Activated T-cell treated with anti-CD3 and anti-CD28 coated beads, Interleukin-2, amount 50 U/mL, for 4 hours (primary cell): ENCODE data around the gene TBC1D4. TPM values are rescaled to one million over a fixed set of nuclear protein-coding genes. Genes with fewer than 3 reads are reported as not detected.
"Not testable (repeated sequence)": the region's sequence is repeated elsewhere in the genome, so short reads cannot be mapped to it uniquely, and the experiment has no call there.

Experiments
- ATAC-seq, 2 donors: fragments of 200-7000 bp; cut with Tn5 transposase; one replicate each; pipeline ENCODE4 v1.10.0; 2021
- DNase-seq: peaks from one replicate; pipeline ENCODE4 v3.0.0-alpha.2; 2020
- H3K27me3 Mint-ChIP-seq: one replicate; pipeline ENCODE4 v1.8.0; 2021; ENCODE audit warnings: low read depth, mixed read lengths
- H3K36me3 Mint-ChIP-seq: one replicate; pipeline ENCODE4 v1.8.0; 2022; ENCODE audit warnings: mixed read lengths; ENCODE audit not compliant: insufficient read depth
- H3K4me1 Mint-ChIP-seq: one replicate; pipeline ENCODE4 v1.8.0; 2021; ENCODE audit warnings: low read depth, mixed read lengths
- H3K4me3 Mint-ChIP-seq: one replicate; pipeline ENCODE4 v1.8.0; 2021; ENCODE audit warnings: mild to moderate bottlenecking, moderate library complexity, mixed read lengths
- H3K9me3 Mint-ChIP-seq: one replicate; pipeline ENCODE4 v1.8.0; 2021; ENCODE audit warnings: mixed read lengths
- total RNA-seq, 3 donors: library from RNA; stranded (reverse); gene quantifications; one replicate each; pipeline ENCODE4 v1.2.1, GENCODE V29; 2021

Gene TBC1D4
- total RNA-seq, 3 donors from 2014 or later: 25.1 to 35.1 (median 30.0) TPM

GRCh38 chr13:75299913-75300862 is 181.8 kb downstream of the TBC1D4 start:
- Mint-ChIP-seq H3K9me3 (no peaks in the 10 kb centered on the region), H3K27me3 (no peaks in the 10 kb centered on the region), H3K36me3 (peaks cover 33% of the 10 kb centered on the region), H3K4me1 (peaks cover 37% of the 10 kb centered on the region), H3K4me3 (no peak overlapping the region)
- no peak for DNase-seq
- peak; percentile 92 to 93 for ATAC-seq

GRCh38 chr13:75299246-75299645 is 182.7 kb downstream of the TBC1D4 start:
- peaks cover 41% of the 10 kb centered on the region for H3K4me1 Mint-ChIP-seq
- H3K4me3 Mint-ChIP-seq: peak overlapping the region; percentile 27
- H3K9me3 Mint-ChIP-seq: no peaks in the 10 kb centered on the region
- ATAC-seq (no peak), DNase-seq (no peak)
- H3K27me3 Mint-ChIP-seq: no peaks in the 10 kb centered on the region
- peaks cover 28% of the 10 kb centered on the region for H3K36me3 Mint-ChIP-seq

GRCh38 chr13:75296641-75297040 is 185.3 kb downstream of the TBC1D4 start:
- H3K36me3 Mint-ChIP-seq: peaks cover 30% of the 10 kb centered on the region
- DNase-seq: no peak

GRCh38 chr13:75295201-75295600 is 186.8 kb downstream of the TBC1D4 start:
- H3K4me1 Mint-ChIP-seq: peaks cover 39% of the 10 kb centered on the region
- H3K36me3 Mint-ChIP-seq: peaks cover 34% of the 10 kb centered on the region
- H3K9me3 Mint-ChIP-seq: no peaks in the 10 kb centered on the region
- H3K27me3 Mint-ChIP-seq: no peaks in the 10 kb centered on the region
- ATAC-seq: no peak
- no peak for DNase-seq
- no peak overlapping the region for H3K4me3 Mint-ChIP-seq

More at GRCh38 chr13:75296641-75297040, 185.3 kb downstream of the TBC1D4 start:
- Mint-ChIP-seq H3K9me3 (no peaks in the 10 kb centered on the region), H3K4me3 (peak overlapping the region; percentile 34), H3K4me1 (peaks cover 44% of the 10 kb centered on the region), H3K27me3 (no peaks in the 10 kb centered on the region)
- no peak for ATAC-seq

- no peaks in the 10 kb centered on the region for H3K27me3 Mint-ChIP-seq
- DNase-seq: no peak
- no peaks in the 10 kb centered on the region for H3K9me3 Mint-ChIP-seq
- H3K36me3 Mint-ChIP-seq: peaks cover 34% of the 10 kb centered on the region
- no peak for ATAC-seq
- no peak overlapping the region for H3K4me3 Mint-ChIP-seq
- peaks cover 33% of the 10 kb centered on the region for H3K4me1 Mint-ChIP-seq
Observed at GRCh38 chr13:75294110-75294509, 187.9 kb downstream of the TBC1D4 start.

GRCh38 chr13:75285310-75285709 is 196.7 kb downstream of the TBC1D4 start:
- Mint-ChIP-seq H3K4me1 (no peaks in the 10 kb centered on the region), H3K9me3 (peaks cover 24% of the 10 kb centered on the region), H3K4me3 (no peak overlapping the region), H3K27me3 (no peaks in the 10 kb centered on the region), H3K36me3 (peaks cover 45% of the 10 kb centered on the region)
- DNase-seq (no peak), ATAC-seq (no peak)

GRCh38 chr13:75279834-75280369 is 202.1 kb downstream of the TBC1D4 start:
- Mint-ChIP-seq H3K36me3 (peaks cover 15% of the 10 kb centered on the region), H3K27me3 (no peaks in the 10 kb centered on the region), H3K4me3 (no peak overlapping the region), H3K4me1 (no peaks in the 10 kb centered on the region), H3K9me3 (peaks cover 40% of the 10 kb centered on the region)
- ATAC-seq (no peak), DNase-seq (no peak)

- H3K4me3 Mint-ChIP-seq, DNase-seq, H3K4me1 Mint-ChIP-seq, ATAC-seq, H3K36me3 Mint-ChIP-seq, H3K27me3 Mint-ChIP-seq: not testable (repeated sequence)
- peaks cover 18% of the 10 kb centered on the region for H3K9me3 Mint-ChIP-seq
Observed at GRCh38 chr13:75273695-75274094, 208.3 kb downstream of the TBC1D4 start.

- Mint-ChIP-seq H3K27me3 (no peaks in the 10 kb centered on the region), H3K4me3 (no peak overlapping the region), H3K9me3 (peaks cover 16% of the 10 kb centered on the region), H3K36me3 (peaks cover 2% of the 10 kb centered on the region), H3K4me1 (no peaks in the 10 kb centered on the region)
- no peak for ATAC-seq
- DNase-seq: no peak
Observed at GRCh38 chr13:75271846-75272245, 210.1 kb downstream of the TBC1D4 start.

GRCh38 chr13:75268481-75268880 is 213.5 kb downstream of the TBC1D4 start:
- H3K9me3 Mint-ChIP-seq, H3K36me3 Mint-ChIP-seq, H3K4me3 Mint-ChIP-seq, ATAC-seq, H3K27me3 Mint-ChIP-seq, DNase-seq, H3K4me1 Mint-ChIP-seq: not testable (repeated sequence)

GRCh38 chr13:75264611-75265010 is 217.4 kb downstream of the TBC1D4 start:
- H3K27me3 Mint-ChIP-seq: no peaks in the 10 kb centered on the region
- H3K4me1 Mint-ChIP-seq: no peaks in the 10 kb centered on the region
- no peaks in the 10 kb centered on the region for H3K36me3 Mint-ChIP-seq
- no peak for ATAC-seq
- no peaks in the 10 kb centered on the region for H3K9me3 Mint-ChIP-seq
- no peak overlapping the region for H3K4me3 Mint-ChIP-seq
- no peak for DNase-seq

- H3K4me1 Mint-ChIP-seq: no peaks in the 10 kb centered on the region
Observed at GRCh38 chr13:75263741-75264407, 218.1 kb downstream of the TBC1D4 start.

GRCh38 chr13:75258159-75258782 is 223.7 kb downstream of the TBC1D4 start:
- no peak for DNase-seq
- no peaks in the 10 kb centered on the region for H3K36me3 Mint-ChIP-seq
- H3K9me3 Mint-ChIP-seq: no peaks in the 10 kb centered on the region
- H3K27me3 Mint-ChIP-seq: no peaks in the 10 kb centered on the region
- ATAC-seq: no peak
- H3K4me3 Mint-ChIP-seq: no peak overlapping the region
- no peaks in the 10 kb centered on the region for H3K4me1 Mint-ChIP-seq

More at GRCh38 chr13:75263741-75264407, 218.1 kb downstream of the TBC1D4 start:
- no peak overlapping the region for H3K4me3 Mint-ChIP-seq
- no peaks in the 10 kb centered on the region for H3K27me3 Mint-ChIP-seq
- no peaks in the 10 kb centered on the region for H3K36me3 Mint-ChIP-seq
- H3K9me3 Mint-ChIP-seq: no peaks in the 10 kb centered on the region
- no peak for DNase-seq
- no peak for ATAC-seq

GRCh38 chr13:75256922-75257321 is 225.0 kb downstream of the TBC1D4 start:
- no peak for ATAC-seq
- H3K4me3 Mint-ChIP-seq: no peak overlapping the region

More at GRCh38 chr13:75256922-75257321, 225.0 kb downstream of the TBC1D4 start:
- H3K9me3 Mint-ChIP-seq: no peaks in the 10 kb centered on the region
- no peaks in the 10 kb centered on the region for H3K4me1 Mint-ChIP-seq
- DNase-seq: no peak
- H3K36me3 Mint-ChIP-seq: no peaks in the 10 kb centered on the region
- H3K27me3 Mint-ChIP-seq: no peaks in the 10 kb centered on the region
